ENCODE measurements around the gene RASGRP4. TPM values are rescaled to one million over a fixed set of nuclear protein-coding genes. Genes with fewer than 3 reads are reported as not detected.

The RASGRP4 gene
- total RNA-seq, 1 donor from 2014 or later, result not detected

- H3K36me3 Mint-ChIP-seq (ENCODE audit: low read depth, unreplicated experiment), result no peaks in the 10 kb centered on the region
- Histone ChIP-seq H3K4me3 (ENCODE audit: insufficient read depth, low read depth, low read length) (no peak overlapping the region), H3K79me2 (ENCODE audit: insufficient read depth, low read length) (no peaks in the 10 kb centered on the region), H3K27ac (ENCODE audit: low read depth, low read length) (no peak overlapping the region), H3K9ac (ENCODE audit: low read length) (no peak overlapping the region), H3K4me2 (ENCODE audit: low read length) (no peak overlapping the region), H3K27me3 (ENCODE audit: insufficient read depth, low read length) (peaks cover 16% of the 10 kb centered on the region), H3K9me3 (ENCODE audit: insufficient read depth, low read depth, low read length) (no peaks in the 10 kb centered on the region), H3K36me3 (ENCODE audit: insufficient read depth, low read length) (no peaks in the 10 kb centered on the region), H4K20me1 (ENCODE audit: insufficient read depth, low read length) (no peaks in the 10 kb centered on the region), H2AFZ (ENCODE audit: low read depth, low read length) (no peak overlapping the region), H3K4me1 (ENCODE audit: insufficient read depth, low read length) (no peaks in the 10 kb centered on the region)
- no peak for DNase-seq (ENCODE audit: low read depth)
- no peak overlapping the region for H3K27ac Mint-ChIP-seq (ENCODE audit: unreplicated experiment)
- H3K4me1 Mint-ChIP-seq (ENCODE audit: low read depth, unreplicated experiment), result no peaks in the 10 kb centered on the region
- peaks cover 2% of the 10 kb centered on the region for H3K9me3 Mint-ChIP-seq (ENCODE audit: unreplicated experiment)
- no peak overlapping the region for H3K4me3 Mint-ChIP-seq (ENCODE audit: unreplicated experiment)
- no peak for FAIRE-seq
- H3K27me3 Mint-ChIP-seq (ENCODE audit: low read depth, unreplicated experiment), result peaks cover 38% of the 10 kb centered on the region
- TF ChIP-seq EZH2 (IDR thresholded peaks at IDR 0.05; ENCODE audit: insufficient read depth, low read length) (no peak), CTCF (IDR thresholded peaks at IDR 0.05; ENCODE audit: insufficient read depth, low read depth, low read length) (no peak)
These were observed 8.9 kb downstream of the RASGRP4 start for GRCh38 chr19:38417146-38417543.

GRCh38 chr19:38413416-38413815 is 12.6 kb downstream of the RASGRP4 start:
- H3K9ac ChIP-seq (ENCODE audit: low read length), result no peak overlapping the region
- H3K4me2 ChIP-seq (ENCODE audit: low read length), result no peak overlapping the region
- no peaks in the 10 kb centered on the region for H3K36me3 ChIP-seq (ENCODE audit: insufficient read depth, low read length)
- Mint-ChIP-seq H3K36me3 (ENCODE audit: low read depth, unreplicated experiment) (peaks cover 8% of the 10 kb centered on the region), H3K9me3 (ENCODE audit: unreplicated experiment) (peaks cover 6% of the 10 kb centered on the region), H3K4me3 (ENCODE audit: unreplicated experiment) (no peak overlapping the region), H3K27me3 (ENCODE audit: low read depth, unreplicated experiment) (peaks cover 26% of the 10 kb centered on the region), H3K4me1 (ENCODE audit: low read depth, unreplicated experiment) (peaks cover 3% of the 10 kb centered on the region), H3K27ac (ENCODE audit: unreplicated experiment) (no peak overlapping the region)
- no peak overlapping the region for H3K4me3 ChIP-seq (ENCODE audit: insufficient read depth, low read depth, low read length)
- TF ChIP-seq EZH2 (IDR thresholded peaks at IDR 0.05; ENCODE audit: insufficient read depth, low read length), result no peak
- FAIRE-seq (no peak), DNase-seq (ENCODE audit: low read depth) (no peak)
- no peak overlapping the region for H2AFZ ChIP-seq (ENCODE audit: low read depth, low read length)
- no peaks in the 10 kb centered on the region for H3K9me3 ChIP-seq (ENCODE audit: insufficient read depth, low read depth, low read length)
- H3K79me2 ChIP-seq (ENCODE audit: insufficient read depth, low read length), result no peaks in the 10 kb centered on the region
- H3K4me1 ChIP-seq (ENCODE audit: insufficient read depth, low read length), result no peaks in the 10 kb centered on the region
- no peak overlapping the region for H3K27ac ChIP-seq (ENCODE audit: low read depth, low read length)
- peaks cover 8% of the 10 kb centered on the region for H3K27me3 ChIP-seq (ENCODE audit: insufficient read depth, low read length)
- no peaks in the 10 kb centered on the region for H4K20me1 ChIP-seq (ENCODE audit: insufficient read depth, low read length)

GRCh38 chr19:38412961-38413360 is 13.1 kb downstream of the RASGRP4 start:
- H4K20me1 ChIP-seq (ENCODE audit: insufficient read depth, low read length), result no peaks in the 10 kb centered on the region
- no peak for DNase-seq (ENCODE audit: low read depth)

More at GRCh38 chr19:38412961-38413360, 13.1 kb downstream of the RASGRP4 start:
- Histone ChIP-seq H3K4me3 (ENCODE audit: insufficient read depth, low read depth, low read length) (no peak overlapping the region), H3K4me2 (ENCODE audit: low read length) (no peak overlapping the region), H3K4me1 (ENCODE audit: insufficient read depth, low read length) (no peaks in the 10 kb centered on the region), H3K27ac (ENCODE audit: low read depth, low read length) (no peak overlapping the region), H3K27me3 (ENCODE audit: insufficient read depth, low read length) (peaks cover 5% of the 10 kb centered on the region), H3K36me3 (ENCODE audit: insufficient read depth, low read length) (no peaks in the 10 kb centered on the region), H3K79me2 (ENCODE audit: insufficient read depth, low read length) (no peaks in the 10 kb centered on the region), H3K9me3 (ENCODE audit: insufficient read depth, low read depth, low read length) (no peaks in the 10 kb centered on the region), H3K9ac (ENCODE audit: low read length) (no peak overlapping the region), H2AFZ (ENCODE audit: low read depth, low read length) (no peak overlapping the region)
- H3K9me3 Mint-ChIP-seq (ENCODE audit: unreplicated experiment), result peaks cover 6% of the 10 kb centered on the region
- no peak for FAIRE-seq
- H3K27ac Mint-ChIP-seq (ENCODE audit: unreplicated experiment), result no peak overlapping the region
- peaks cover 3% of the 10 kb centered on the region for H3K4me1 Mint-ChIP-seq (ENCODE audit: low read depth, unreplicated experiment)
- peaks cover 8% of the 10 kb centered on the region for H3K36me3 Mint-ChIP-seq (ENCODE audit: low read depth, unreplicated experiment)
- H3K27me3 Mint-ChIP-seq (ENCODE audit: low read depth, unreplicated experiment), result peaks cover 24% of the 10 kb centered on the region
- H3K4me3 Mint-ChIP-seq (ENCODE audit: unreplicated experiment), result no peak overlapping the region
- TF ChIP-seq CTCF (IDR thresholded peaks at IDR 0.05; ENCODE audit: insufficient read depth, low read depth, low read length), result no peak
- no peak for TF ChIP-seq EZH2 (IDR thresholded peaks at IDR 0.05; ENCODE audit: insufficient read depth, low read length)
